Epithelial cell of proximal tubule (primary cell): ENCODE data around the gene BTK. TPM values are rescaled to one million over a fixed set of nuclear protein-coding genes. Genes with fewer than 3 reads are reported as not detected.

Source experiments
- DNase-seq: peaks from one replicate; pipeline ENCODE4 v3.0.0-alpha.2; 2011; ENCODE audit warnings: low read depth
- H3K4me3 ChIP-seq: 2 replicates; pipeline ENCODE4 v1.5.1; 2011; ENCODE audit warnings: low read depth, mild to moderate bottlenecking, low read length
- CTCF ChIP-seq: conservative IDR thresholded peaks from 2 replicates; pipeline ENCODE4 v1.5.1; 2012; ENCODE audit warnings: low read depth, mild to moderate bottlenecking, low read length
- total RNA-seq: library from RNA; depleted of rRNA; stranded (reverse); fragments of >200 nt; gene quantifications from 2 replicates; pipeline ENCODE4 v1.2.3, GENCODE V29; 2015

BTK gene
- total RNA-seq, 1 donor from 2014 or later = not detected

GRCh38 chrX:101385026-101385684, 836 bp downstream of the BTK start:
- TF ChIP-seq CTCF = no peak
- H3K4me3 ChIP-seq = no peak overlapping the region
- DNase-seq = no peak

GRCh38 chrX:101383679-101384205, 2.2 kb downstream of the BTK start:
- no peak for DNase-seq
- TF ChIP-seq CTCF = no peak
- no peak overlapping the region for H3K4me3 ChIP-seq

GRCh38 chrX:101377547-101377946, 8.4 kb downstream of the BTK start:
- no peak for DNase-seq
- TF ChIP-seq CTCF = no peak
- H3K4me3 ChIP-seq = no peak overlapping the region

- no peak overlapping the region for H3K4me3 ChIP-seq
- TF ChIP-seq CTCF = no peak
- no peak for DNase-seq
Measured at GRCh38 chrX:101370888-101371504, 15.0 kb downstream of the BTK start.

GRCh38 chrX:101369687-101370086, 16.3 kb downstream of the BTK start:
- no peak overlapping the region for H3K4me3 ChIP-seq
- TF ChIP-seq CTCF = no peak
- DNase-seq = no peak

- no peak overlapping the region for H3K4me3 ChIP-seq
- no peak for TF ChIP-seq CTCF
- DNase-seq = no peak
Measured at GRCh38 chrX:101368800-101369199, 17.2 kb downstream of the BTK start.
